ENCODE measurements around the gene CNIH2.

GRCh38 chr11:66242095-66242765, 35.7 kb upstream of the CNIH2 start:
- TF ChIP-seq, protein P1, sequence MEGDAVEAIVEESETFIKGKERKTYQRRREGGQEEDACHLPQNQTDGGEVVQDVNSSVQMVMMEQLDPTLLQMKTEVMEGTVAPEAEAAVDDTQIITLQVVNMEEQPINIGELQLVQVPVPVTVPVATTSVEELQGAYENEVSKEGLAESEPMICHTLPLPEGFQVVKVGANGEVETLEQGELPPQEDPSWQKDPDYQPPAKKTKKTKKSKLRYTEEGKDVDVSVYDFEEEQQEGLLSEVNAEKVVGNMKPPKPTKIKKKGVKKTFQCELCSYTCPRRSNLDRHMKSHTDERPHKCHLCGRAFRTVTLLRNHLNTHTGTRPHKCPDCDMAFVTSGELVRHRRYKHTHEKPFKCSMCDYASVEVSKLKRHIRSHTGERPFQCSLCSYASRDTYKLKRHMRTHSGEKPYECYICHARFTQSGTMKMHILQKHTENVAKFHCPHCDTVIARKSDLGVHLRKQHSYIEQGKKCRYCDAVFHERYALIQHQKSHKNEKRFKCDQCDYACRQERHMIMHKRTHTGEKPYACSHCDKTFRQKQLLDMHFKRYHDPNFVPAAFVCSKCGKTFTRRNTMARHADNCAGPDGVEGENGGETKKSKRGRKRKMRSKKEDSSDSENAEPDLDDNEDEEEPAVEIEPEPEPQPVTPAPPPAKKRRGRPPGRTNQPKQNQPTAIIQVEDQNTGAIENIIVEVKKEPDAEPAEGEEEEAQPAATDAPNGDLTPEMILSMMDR (IDR thresholded peaks at IDR 0.05; ENCODE audit: insufficient read depth, low read depth, low read length): no peak
- no peak for TF ChIP-seq EZH2 (IDR thresholded peaks at IDR 0.05; ENCODE audit: insufficient read depth, low read length)
